GM21576 (cell line): Measurements from ENCODE around the gene ZNF383.
"Not testable (repeated sequence)": the region's sequence is repeated elsewhere in the genome, so short reads cannot be mapped to it uniquely, and the experiment has no call there.

Experiments
- ATAC-seq: cut with Tn5 transposase; IDR thresholded peaks from one replicate; pipeline ENCODE4 v1.9.1; 2021; ENCODE audit warnings: mild to moderate bottlenecking, moderate library complexity; ENCODE audit not compliant: unreplicated experiment

Gene ZNF383

GRCh38 chr19:37217775-37218591 lies at the start of gene ZNF383:
Gene ZNF383, plus strand, starts transcription at chr19:37218214. Its CDS starts 12,240 bp downstream, at chr19:37230454.
- ATAC-seq, result peak; percentile 85

GRCh38 chr19:37172368-37173366 lies 45.3 kb upstream of the ZNF383 start, which contains the start of gene ZNF585A:
Gene ZNF585A, minus strand, starts transcription at chr19:37172695. Its CDS starts 2,785 bp downstream, at chr19:37169910.
- peak; percentile 93 for ATAC-seq

- not testable (repeated sequence) for ATAC-seq
Measured at GRCh38 chr19:37186071-37186470, 31.9 kb upstream of the ZNF383 start.

GRCh38 chr19:37195248-37195647 lies 22.8 kb upstream of the ZNF383 start:
- ATAC-seq, result not testable (repeated sequence)

GRCh38 chr19:37197115-37197514 lies 20.9 kb upstream of the ZNF383 start:
- not testable (repeated sequence) for ATAC-seq

- ATAC-seq, result no peak
Measured at GRCh38 chr19:37197768-37198167, 20.2 kb upstream of the ZNF383 start.

GRCh38 chr19:37217480-37217774 lies 587 bp upstream of the ZNF383 start:
- no peak for ATAC-seq

- ATAC-seq, result no peak
Measured at GRCh38 chr19:37218592-37218935, 550 bp downstream of the ZNF383 start.

GRCh38 chr19:37220383-37220782 lies 2.4 kb downstream of the ZNF383 start:
- ATAC-seq, result no peak

- no peak for ATAC-seq
Measured at GRCh38 chr19:37221136-37221535, 3.1 kb downstream of the ZNF383 start.

- no peak for ATAC-seq
Measured at GRCh38 chr19:37226248-37226647, 8.2 kb downstream of the ZNF383 start.

- ATAC-seq, result no peak
Measured at GRCh38 chr19:37227996-37228395, 10.0 kb downstream of the ZNF383 start.

GRCh38 chr19:37243206-37243632 lies 25.2 kb downstream of the ZNF383 start:
- no peak for ATAC-seq

GRCh38 chr19:37251308-37252229 lies 33.6 kb downstream of the ZNF383 start:
- ATAC-seq, result no peak

- not testable (repeated sequence) for ATAC-seq
Measured at GRCh38 chr19:37263028-37263427, 45.0 kb downstream of the ZNF383 start.

- ATAC-seq, result not testable (repeated sequence)
Measured at GRCh38 chr19:37267005-37267404, 49.0 kb downstream of the ZNF383 start.

- ATAC-seq, result not testable (repeated sequence)
Measured at GRCh38 chr19:37267755-37268154, 49.7 kb downstream of the ZNF383 start.

GRCh38 chr19:37280656-37281055 lies 62.6 kb downstream of the ZNF383 start:
- ATAC-seq, result not testable (repeated sequence)

GRCh38 chr19:37284020-37284419 lies 66.0 kb downstream of the ZNF383 start:
- ATAC-seq, result not testable (repeated sequence)

- not testable (repeated sequence) for ATAC-seq
Measured at GRCh38 chr19:37289229-37289628, 71.2 kb downstream of the ZNF383 start.
